Aorta (tissue), 5 donors: Measurements from ENCODE around the gene TSPAN18. TPM values are rescaled to one million over a fixed set of nuclear protein-coding genes. Genes with fewer than 3 reads are reported as not detected.

ENCODE experiments used
- ATAC-seq: fragments of 200-7000 bp; cut with Tn5 transposase; one replicate; pipeline ENCODE4 v1.9.1; 2022; ENCODE audit warnings: moderate library complexity; ENCODE audit not compliant: low FRiP score
- DNase-seq, 2 donors: peaks; one replicate each; pipeline ENCODE4 v3.0.0-alpha.2; 2020
- H3K27ac ChIP-seq, 2 donors: one replicate each; pipeline ENCODE4 v1.5.1; 2013; ENCODE audit warnings: low read length in 2 of 2, mild to moderate bottlenecking in 2 of 2, moderate library complexity in 2 of 2, control low read depth in 1 of 2, inconsistent platforms in 1 of 2, low read depth in 1 of 2
- H3K27me3 ChIP-seq, 2 donors: one replicate each; pipeline ENCODE4 v1.6.1; 2013; ENCODE audit warnings: control low read depth in 1 of 2, low read length in 1 of 2, mild to moderate bottlenecking in 1 of 2, moderate library complexity in 1 of 2; ENCODE audit not compliant: insufficient read depth in 2 of 2, control insufficient read depth in 1 of 2
- H3K36me3 ChIP-seq, 2 donors: one replicate each; pipeline ENCODE4 v1.6.1; 2013; ENCODE audit warnings: control low read depth in 1 of 2, low read length in 1 of 2, mild to moderate bottlenecking in 1 of 2; ENCODE audit not compliant: insufficient read depth in 2 of 2, control insufficient read depth in 1 of 2
- H3K4me1 ChIP-seq, 2 donors: one replicate each; pipeline ENCODE4 v1.6.1; 2013; ENCODE audit warnings: low read length in 2 of 2, control low read depth in 1 of 2, mild to moderate bottlenecking in 1 of 2, moderate library complexity in 1 of 2; ENCODE audit not compliant: insufficient read depth in 2 of 2, control insufficient read depth in 1 of 2
- H3K4me3 ChIP-seq, 2 donors: one replicate each; pipeline ENCODE4 v1.5.1; 2013; ENCODE audit warnings: low read length in 2 of 2, control low read depth in 1 of 2, mild to moderate bottlenecking in 1 of 2
- H3K9me3 ChIP-seq: one replicate; pipeline ENCODE4 v1.6.1; 2013; ENCODE audit warnings: mild to moderate bottlenecking, low read length; ENCODE audit not compliant: control insufficient read depth
- WGBS, 2 donors: extraction: QIAGEN DNeasy Blood & Tissue Kit; methylation state at CpG; one replicate each; pipeline ENCODE4 v1.1.7; 2013; 5-methylcytosine and 5-hydroxymethylcytosine counted together
- intact Hi-C, 2 donors: fragments of 100-400 bp; cut with DNase I; formaldehyde crosslinking; loops; one replicate each; pipeline versions ENCODE4 v1.14.2 to v1.15.0; 2022
- polyA plus RNA-seq, 2 donors: library from polyadenylated mRNA; stranded (reverse); fragments of 200-250 nt; gene quantifications; one replicate each; pipeline ENCODE4 v1.2.3, GENCODE V29; 2013
- total RNA-seq, 2 donors: library from RNA; stranded (reverse); fragmentation: NEBNext Ultra II Directional; extraction: Animal tissue kit (Norgen Biotek cat#: 25700); gene quantifications; one replicate each; pipeline ENCODE4 v1.2.1, GENCODE V29; 2021
- donor health status: healthy with polysubstance abuse.
- donor health status: Bipolar disorder and iron deficiency.
- donor health status: DM: no; HTN: no; CAD: no.
- donor health status: DM: no; HTN: no; CAD: no.
- donor health status: DM: yes; HTN: yes; CAD: no.

Gene TSPAN18
- total and polyA plus RNA-seq, 4 donors = 1.0 to 44.9 (median 18.0) TPM

- no peak for ATAC-seq
- intact Hi-C loops = no loop called here
- Histone ChIP-seq H3K4me1 (no peaks in the 10 kb centered on the region), H3K4me3 (no peak overlapping the region), H3K9me3 (no peaks in the 10 kb centered on the region), H3K27me3 (no peaks in the 10 kb centered on the region), H3K27ac (no peak overlapping the region), H3K36me3 (no peaks in the 10 kb centered on the region)
- WGBS, 2 donors = 91 to 94% methylated on average over 3 of the region's 3 CpGs
- no peak for DNase-seq
Measured at GRCh38 chr11:44787070-44787469, 60.3 kb downstream of the TSPAN18 start.

GRCh38 chr11:44787981-44788380, 61.2 kb downstream of the TSPAN18 start:
- no peak overlapping the region for H3K27ac ChIP-seq
- H3K27me3 ChIP-seq = no peaks in the 10 kb centered on the region
- ATAC-seq (no peak), DNase-seq (peak in 1 of 2 donors; percentile 26)
- no peaks in the 10 kb centered on the region for H3K36me3 ChIP-seq
- H3K4me3 ChIP-seq = no peak overlapping the region
- H3K9me3 ChIP-seq = no peaks in the 10 kb centered on the region
- intact Hi-C loops = no loop called here
- no peaks in the 10 kb centered on the region for H3K4me1 ChIP-seq
- 92% methylated on average over 9 of the region's 9 CpGs for WGBS, 2 donors

- H3K36me3 ChIP-seq = no peaks in the 10 kb centered on the region
- no peaks in the 10 kb centered on the region for H3K9me3 ChIP-seq
- DNase-seq = peak in 1 of 2 donors; percentile 28
- no peaks in the 10 kb centered on the region for H3K4me1 ChIP-seq
- no peaks in the 10 kb centered on the region for H3K27me3 ChIP-seq
- 90 to 91% methylated on average over 18 of the region's 18 CpGs for WGBS, 2 donors
- intact Hi-C loops = no loop called here
- no peak overlapping the region for H3K4me3 ChIP-seq
- no peak overlapping the region for H3K27ac ChIP-seq
- ATAC-seq = no peak
Measured at GRCh38 chr11:44788536-44789261, 61.9 kb downstream of the TSPAN18 start.

GRCh38 chr11:44789496-44789895, 62.7 kb downstream of the TSPAN18 start:
- H3K27ac ChIP-seq = no peak overlapping the region
- intact Hi-C loops = no loop called here
- ATAC-seq (no peak), DNase-seq (no peak)
- no peak overlapping the region for H3K4me3 ChIP-seq
- no peaks in the 10 kb centered on the region for H3K4me1 ChIP-seq
- 55 to 76% methylated on average over 3 of the region's 3 CpGs for WGBS, 2 donors
- no peaks in the 10 kb centered on the region for H3K27me3 ChIP-seq
- H3K9me3 ChIP-seq = no peaks in the 10 kb centered on the region
- H3K36me3 ChIP-seq = no peaks in the 10 kb centered on the region

DNA sequence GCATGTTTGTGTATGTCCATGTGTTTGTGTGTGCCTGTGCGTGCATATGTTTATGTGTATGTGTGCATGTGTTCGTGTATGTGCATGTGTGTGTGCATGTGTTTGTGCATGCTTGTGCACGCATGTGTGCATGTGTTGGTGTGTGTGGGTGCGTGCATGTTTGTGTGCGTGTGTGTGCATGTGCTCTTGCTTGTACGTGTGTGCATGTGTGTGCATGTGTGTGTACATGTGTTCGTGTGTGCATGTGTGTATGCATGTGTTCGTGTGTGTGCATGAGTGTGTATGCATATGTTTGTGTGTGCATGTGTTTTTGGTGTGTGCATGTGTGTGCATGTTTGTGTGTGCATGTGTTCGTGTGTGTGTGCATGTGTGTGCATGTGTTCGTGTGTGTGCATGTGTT, 63.4 kb downstream of the TSPAN18 start:
- no peak overlapping the region for H3K4me3 ChIP-seq
- H3K36me3 ChIP-seq = no peaks in the 10 kb centered on the region
- H3K27me3 ChIP-seq = no peaks in the 10 kb centered on the region
- 95% methylated on average over 10 of the region's 10 CpGs for WGBS, 2 donors
- H3K9me3 ChIP-seq = no peaks in the 10 kb centered on the region
- H3K27ac ChIP-seq = no peak overlapping the region
- DNase-seq (peak in 1 of 2 donors; percentile 14), ATAC-seq (no peak)
- H3K4me1 ChIP-seq = no peaks in the 10 kb centered on the region
- intact Hi-C loops = no loop called here

DNA sequence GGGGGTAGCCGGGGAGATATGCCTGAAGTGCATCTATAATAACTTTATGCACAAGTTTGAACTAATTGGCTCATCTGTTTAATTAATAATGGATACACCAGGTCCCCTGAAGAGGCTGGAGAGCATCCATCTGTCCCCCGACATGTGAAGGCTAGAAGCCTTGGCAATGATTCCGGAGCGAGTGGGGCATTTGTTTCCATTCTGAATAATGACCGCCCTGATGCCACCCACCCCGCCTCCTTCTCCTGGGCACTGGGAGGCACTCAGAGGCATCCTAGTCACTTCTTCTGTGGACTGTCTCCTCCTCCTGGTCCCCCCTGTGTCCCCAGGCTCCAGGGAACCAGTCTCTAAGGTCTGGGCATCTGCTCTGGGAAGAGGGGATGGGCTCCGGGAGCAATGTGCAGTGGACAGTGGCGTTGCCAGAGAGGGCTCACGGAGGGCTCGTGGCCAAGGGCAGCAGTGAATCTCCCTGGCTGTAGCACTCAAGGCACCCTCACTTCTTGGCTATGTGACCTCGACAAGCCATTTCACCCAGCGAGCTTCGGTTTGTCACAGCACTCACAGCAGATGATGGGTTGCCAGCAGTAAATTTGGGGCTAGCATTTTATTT, 64.7 kb downstream of the TSPAN18 start:
- H3K27me3 ChIP-seq = no peaks in the 10 kb centered on the region
- intact Hi-C loops = no loop called here
- H3K27ac ChIP-seq = no peak overlapping the region
- DNase-seq (peak in 1 of 2 donors; percentile 48), ATAC-seq (no peak)
- H3K4me1 ChIP-seq = no peaks in the 10 kb centered on the region
- 94 to 99% methylated on average over 13 of the region's 13 CpGs for WGBS, 2 donors
- no peak overlapping the region for H3K4me3 ChIP-seq
- H3K36me3 ChIP-seq = no peaks in the 10 kb centered on the region
- H3K9me3 ChIP-seq = no peaks in the 10 kb centered on the region

GRCh38 chr11:44792171-44792570, 65.4 kb downstream of the TSPAN18 start:
- DNase-seq (peak in 1 of 2 donors; percentile 52), ATAC-seq (no peak)
- H3K4me3 ChIP-seq = no peak overlapping the region
- WGBS, 2 donors = 93 to 96% methylated on average over 8 of the region's 8 CpGs
- H3K27ac ChIP-seq = no peak overlapping the region
- intact Hi-C loops = no loop called here
- H3K4me1 ChIP-seq = no peaks in the 10 kb centered on the region
- H3K27me3 ChIP-seq = no peaks in the 10 kb centered on the region
- no peaks in the 10 kb centered on the region for H3K36me3 ChIP-seq
- H3K9me3 ChIP-seq = no peaks in the 10 kb centered on the region

DNA sequence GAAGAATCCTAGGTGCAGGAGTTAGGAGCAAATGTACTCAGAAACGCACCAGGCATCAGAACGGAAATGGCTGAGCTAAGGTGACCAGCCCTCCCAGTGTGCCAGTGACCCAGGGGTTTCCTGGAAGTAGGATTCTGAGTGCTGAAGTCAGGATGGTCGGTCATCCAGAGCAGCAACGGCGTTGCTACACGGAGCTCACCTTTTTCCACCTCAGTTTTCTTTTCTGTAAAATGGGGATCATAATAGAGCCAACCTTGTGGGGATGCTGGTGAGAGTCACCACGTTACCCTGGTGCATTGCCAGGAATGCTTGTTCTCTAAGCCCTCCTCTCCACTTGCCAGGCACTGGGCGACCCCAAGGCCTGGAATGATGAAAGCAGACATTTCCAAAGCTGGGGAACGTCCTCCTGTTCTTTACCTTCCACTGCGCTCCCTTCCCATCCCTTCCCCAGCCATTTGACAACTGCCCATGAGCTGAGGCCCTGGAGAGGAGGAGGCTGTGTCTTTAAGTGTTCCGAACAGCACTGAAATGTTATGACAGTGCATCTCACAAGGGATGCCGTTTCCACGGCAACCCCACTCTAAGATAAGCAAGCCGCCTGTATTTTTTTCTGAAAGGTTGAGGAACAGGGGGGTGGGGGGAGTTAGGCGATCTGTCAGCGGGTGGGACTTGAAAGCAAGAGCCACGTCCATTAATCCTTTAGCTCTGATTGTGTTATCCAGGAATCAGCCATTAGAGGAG, 66.8 kb downstream of the TSPAN18 start:
- WGBS, 2 donors = 71 to 78% methylated on average over 17 of the region's 17 CpGs
- DNase-seq (peak in 1 of 2 donors; percentile 52), ATAC-seq (no peak)
- no peak overlapping the region for H3K27ac ChIP-seq
- H3K4me3 ChIP-seq = no peak overlapping the region
- H3K4me1 ChIP-seq = no peaks in the 10 kb centered on the region
- H3K36me3 ChIP-seq = no peaks in the 10 kb centered on the region
- H3K27me3 ChIP-seq = no peaks in the 10 kb centered on the region
- H3K9me3 ChIP-seq = no peaks in the 10 kb centered on the region
- intact Hi-C loops = no loop called here
